ENCODE data around the gene CDC14A.

DNA sequence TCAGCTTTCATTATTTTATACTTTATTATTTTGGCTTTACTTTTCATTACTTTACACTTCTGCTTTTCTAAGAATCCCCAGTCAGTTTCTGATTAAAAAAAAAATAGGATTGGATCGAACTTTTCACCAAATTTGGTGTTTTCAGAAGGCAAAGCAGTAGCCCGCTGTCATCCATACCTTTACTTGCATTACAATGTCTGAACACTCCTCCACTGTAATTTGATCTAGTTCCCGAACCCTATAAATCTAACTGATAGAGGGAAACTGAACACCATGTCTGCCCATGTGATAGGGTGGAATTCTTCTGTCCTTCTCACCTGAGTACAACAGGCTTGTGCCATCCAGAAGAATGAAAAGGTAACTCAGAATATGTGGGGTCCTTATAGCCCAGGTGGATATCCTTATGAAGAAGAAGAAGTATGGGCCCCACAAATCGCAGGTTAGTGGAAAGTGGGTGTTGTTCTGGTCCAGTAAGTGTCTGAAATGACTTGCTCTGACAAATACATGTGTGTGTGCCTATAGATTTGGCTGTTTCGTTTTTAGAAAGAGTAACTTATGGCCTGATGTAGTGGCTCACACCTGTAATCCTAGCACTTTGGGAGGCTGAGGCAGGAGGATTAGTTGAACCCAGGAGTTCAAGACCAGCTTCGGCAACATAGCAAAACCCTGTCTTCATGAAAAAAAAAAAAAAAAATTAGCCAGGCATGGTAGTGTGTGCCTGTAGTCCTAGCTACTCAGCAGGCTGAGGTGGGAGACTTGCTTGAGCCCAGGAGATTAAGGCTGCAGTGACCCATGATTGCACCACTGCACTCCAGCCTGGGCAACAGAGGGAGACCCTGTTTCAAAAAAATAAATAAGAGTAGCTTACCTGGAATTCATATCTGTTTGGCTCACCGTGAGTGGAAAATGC, 26.6 kb upstream of the CDC14A start:
- TF ChIP-seq POLR2AphosphoS5 (IDR thresholded peaks at IDR 0.05; ENCODE audit: insufficient read depth, low read depth, low read length) (no peak), FOS (IDR thresholded peaks at IDR 0.05; ENCODE audit: borderline replicate concordance, insufficient read depth, low read length) (no peak), EZH2 (IDR thresholded peaks at IDR 0.05; ENCODE audit: borderline replicate concordance, low read depth, low read length, severe bottlenecking) (no peak), POLR2A (IDR thresholded peaks at IDR 0.05; ENCODE audit: low read depth, low read length) (no peak)
- TF ChIP-seq, protein P1, sequence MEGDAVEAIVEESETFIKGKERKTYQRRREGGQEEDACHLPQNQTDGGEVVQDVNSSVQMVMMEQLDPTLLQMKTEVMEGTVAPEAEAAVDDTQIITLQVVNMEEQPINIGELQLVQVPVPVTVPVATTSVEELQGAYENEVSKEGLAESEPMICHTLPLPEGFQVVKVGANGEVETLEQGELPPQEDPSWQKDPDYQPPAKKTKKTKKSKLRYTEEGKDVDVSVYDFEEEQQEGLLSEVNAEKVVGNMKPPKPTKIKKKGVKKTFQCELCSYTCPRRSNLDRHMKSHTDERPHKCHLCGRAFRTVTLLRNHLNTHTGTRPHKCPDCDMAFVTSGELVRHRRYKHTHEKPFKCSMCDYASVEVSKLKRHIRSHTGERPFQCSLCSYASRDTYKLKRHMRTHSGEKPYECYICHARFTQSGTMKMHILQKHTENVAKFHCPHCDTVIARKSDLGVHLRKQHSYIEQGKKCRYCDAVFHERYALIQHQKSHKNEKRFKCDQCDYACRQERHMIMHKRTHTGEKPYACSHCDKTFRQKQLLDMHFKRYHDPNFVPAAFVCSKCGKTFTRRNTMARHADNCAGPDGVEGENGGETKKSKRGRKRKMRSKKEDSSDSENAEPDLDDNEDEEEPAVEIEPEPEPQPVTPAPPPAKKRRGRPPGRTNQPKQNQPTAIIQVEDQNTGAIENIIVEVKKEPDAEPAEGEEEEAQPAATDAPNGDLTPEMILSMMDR (IDR thresholded peaks at IDR 0.05; ENCODE audit: extremely low read depth in 1 of 2, insufficient read depth in 1 of 2, low read depth in 1 of 2, low read length in 2 of 2), result no peak
- TF ChIP-seq, protein P2, sequence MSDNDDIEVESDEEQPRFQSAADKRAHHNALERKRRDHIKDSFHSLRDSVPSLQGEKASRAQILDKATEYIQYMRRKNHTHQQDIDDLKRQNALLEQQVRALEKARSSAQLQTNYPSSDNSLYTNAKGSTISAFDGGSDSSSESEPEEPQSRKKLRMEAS (IDR thresholded peaks at IDR 0.05; ENCODE audit: insufficient read depth, insufficient read length), result no peak

Measured in endothelial cell of umbilical vein (primary cell).